Chondrocyte (in vitro differentiated cells): ENCODE measurements around the gene PLEKHA5. TPM values are rescaled to one million over a fixed set of nuclear protein-coding genes. Genes with fewer than 3 reads are reported as not detected.

Experiments used
- DNase-seq: peaks from one replicate; pipeline ENCODE4 v3.0.0; 2021; ENCODE audit warnings: mixed read lengths, low spot score
- H3K27ac Mint-ChIP-seq: one replicate; pipeline ENCODE4 v1.8.0; 2021; ENCODE audit warnings: mild to moderate bottlenecking, moderate library complexity, mixed read lengths; ENCODE audit not compliant: unreplicated experiment
- H3K27me3 Mint-ChIP-seq: 2 replicates; pipeline ENCODE4 v1.8.0; 2021; ENCODE audit warnings: low read depth, mixed read lengths
- H3K36me3 Mint-ChIP-seq: 2 replicates; pipeline ENCODE4 v1.8.0; 2021; ENCODE audit warnings: low read depth, mixed read lengths
- H3K4me1 Mint-ChIP-seq: 2 replicates; pipeline ENCODE4 v1.8.0; 2021; ENCODE audit warnings: low read depth, mild to moderate bottlenecking, mixed read lengths
- H3K4me3 Mint-ChIP-seq: one replicate; pipeline ENCODE4 v1.8.0; 2021; ENCODE audit warnings: mild to moderate bottlenecking, moderate library complexity, mixed read lengths; ENCODE audit not compliant: unreplicated experiment
- H3K9me3 Mint-ChIP-seq: 2 replicates; pipeline ENCODE4 v1.8.0; 2021; ENCODE audit warnings: low read depth, mixed read lengths
- CTCF ChIP-seq: fragments of 200-600 bp; sonication (generic); IDR thresholded peaks from 2 replicates; pipeline ENCODE4 v1.5.0; 2021; ENCODE audit warnings: antibody characterized with exemption, mild to moderate bottlenecking, moderate library complexity
- total RNA-seq: library from RNA; stranded (reverse); gene quantifications from 3 replicates; pipeline ENCODE4 v1.2.1, GENCODE V29; 2021

PLEKHA5 gene
- total RNA-seq, 1 donor from 2014 or later = 8.9 TPM

- Mint-ChIP-seq H3K27ac (no peak overlapping the region), H3K4me1 (peaks cover under 1% of the 10 kb centered on the region), H3K9me3 (peaks cover 4% of the 10 kb centered on the region), H3K36me3 (no peaks in the 10 kb centered on the region), H3K4me3 (no peak overlapping the region), H3K27me3 (no peaks in the 10 kb centered on the region)
- no peak for TF ChIP-seq CTCF
- no peak for DNase-seq
These were observed 85.6 kb downstream of the PLEKHA5 start for GRCh38 chr12:19215115-19215514.

- TF ChIP-seq CTCF = no peak
- peaks cover 10% of the 10 kb centered on the region for H3K9me3 Mint-ChIP-seq
- H3K27me3 Mint-ChIP-seq = no peaks in the 10 kb centered on the region
- H3K27ac Mint-ChIP-seq = no peak overlapping the region
- H3K36me3 Mint-ChIP-seq = no peaks in the 10 kb centered on the region
- peaks cover 23% of the 10 kb centered on the region for H3K4me1 Mint-ChIP-seq
- no peak overlapping the region for H3K4me3 Mint-ChIP-seq
- DNase-seq = no peak
These were observed 87.9 kb downstream of the PLEKHA5 start for GRCh38 chr12:19217446-19217845.

- Mint-ChIP-seq H3K36me3 (no peaks in the 10 kb centered on the region), H3K27me3 (no peaks in the 10 kb centered on the region), H3K27ac (no peak overlapping the region), H3K9me3 (peaks cover 10% of the 10 kb centered on the region), H3K4me1 (peaks cover 41% of the 10 kb centered on the region), H3K4me3 (no peak overlapping the region)
- no peak for DNase-seq
- no peak for TF ChIP-seq CTCF
These were observed 90.7 kb downstream of the PLEKHA5 start for GRCh38 chr12:19220205-19220604.

- no peak for TF ChIP-seq CTCF
- Mint-ChIP-seq H3K27ac (peak overlapping the region; percentile 70), H3K9me3 (peaks cover 10% of the 10 kb centered on the region), H3K36me3 (no peaks in the 10 kb centered on the region), H3K4me3 (no peak overlapping the region), H3K27me3 (no peaks in the 10 kb centered on the region), H3K4me1 (peaks cover 41% of the 10 kb centered on the region)
- DNase-seq = no peak
These were observed 91.4 kb downstream of the PLEKHA5 start for GRCh38 chr12:19220852-19221466.

GRCh38 chr12:19222558-19222957, 93.0 kb downstream of the PLEKHA5 start:
- H3K4me3 Mint-ChIP-seq = no peak overlapping the region
- peaks cover 47% of the 10 kb centered on the region for H3K4me1 Mint-ChIP-seq
- DNase-seq = no peak
- H3K27ac Mint-ChIP-seq = peak overlapping the region; percentile 69
- no peaks in the 10 kb centered on the region for H3K27me3 Mint-ChIP-seq
- no peaks in the 10 kb centered on the region for H3K36me3 Mint-ChIP-seq
- peaks cover 10% of the 10 kb centered on the region for H3K9me3 Mint-ChIP-seq
- TF ChIP-seq CTCF = no peak
